Activated B cell treated with CpG ODN at 0.5 μM for 24 hours (primary cell): ENCODE data around the gene SYTL1. TPM values are rescaled to one million over a fixed set of nuclear protein-coding genes. Genes with fewer than 3 reads are reported as not detected.
A peak's percentile ranks its signal among the peaks of the same experiment; 100 is the strongest.

Experiments used
- ATAC-seq: fragments of 200-7000 bp; cut with Tn5 transposase; one replicate; pipeline ENCODE4 v1.10.0; 2021; ENCODE audit warnings: low read depth, mild to moderate bottlenecking, moderate library complexity
- CTCF ChIA-PET: fragments of 350-600 bp; sonication (Branson Sonifier 250); formaldehyde crosslinking; loops from one replicate; lab custom pipeline; 2021; ENCODE audit warnings: antibody characterized with exemption; lab: Charles Lee
- POLR2A ChIA-PET: fragments of 350-600 bp; sonication (Branson Sonifier 250); formaldehyde crosslinking; loops from one replicate; lab custom pipeline; 2021; ENCODE audit warnings: antibody characterized with exemption; lab: Charles Lee
- DNase-seq: peaks from one replicate; pipeline ENCODE4 v3.0.0; 2022
- H3K27ac Mint-ChIP-seq: one replicate; pipeline ENCODE4 v1.8.0; 2020; ENCODE audit warnings: mixed read lengths
- H3K27me3 Mint-ChIP-seq: one replicate; pipeline ENCODE4 v1.8.0; 2021; ENCODE audit warnings: mixed read lengths
- H3K36me3 Mint-ChIP-seq: one replicate; pipeline ENCODE4 v1.8.0; 2021; ENCODE audit warnings: low read depth, mixed read lengths
- H3K4me1 Mint-ChIP-seq: one replicate; pipeline ENCODE4 v1.8.0; 2021; ENCODE audit warnings: mixed read lengths
- H3K4me3 Mint-ChIP-seq: one replicate; pipeline ENCODE4 v1.8.0; 2020; ENCODE audit warnings: mild to moderate bottlenecking, mixed read lengths
- H3K9me3 Mint-ChIP-seq: one replicate; pipeline ENCODE4 v1.8.0; 2020; ENCODE audit warnings: mixed read lengths
- intact Hi-C: fragments of 100-400 bp; cut with micrococcal nuclease; formaldehyde crosslinking; loops from one replicate; pipeline ENCODE4 v1.15.1; 2024
- total RNA-seq: library from RNA; stranded (reverse); gene quantifications from 2 replicates; pipeline ENCODE4 v1.2.3, GENCODE V29; 2022
- TF ChIP-seq, protein P1 (sequence below): fragments of 200-600 bp; IDR thresholded peaks from one replicate; pipeline ENCODE4 v1.8.0; 2022; ENCODE audit warnings: antibody characterized with exemption, mild to moderate bottlenecking

SYTL1 gene
- total RNA-seq, 1 donor from 2014 or later: 76.0 TPM

DNA sequence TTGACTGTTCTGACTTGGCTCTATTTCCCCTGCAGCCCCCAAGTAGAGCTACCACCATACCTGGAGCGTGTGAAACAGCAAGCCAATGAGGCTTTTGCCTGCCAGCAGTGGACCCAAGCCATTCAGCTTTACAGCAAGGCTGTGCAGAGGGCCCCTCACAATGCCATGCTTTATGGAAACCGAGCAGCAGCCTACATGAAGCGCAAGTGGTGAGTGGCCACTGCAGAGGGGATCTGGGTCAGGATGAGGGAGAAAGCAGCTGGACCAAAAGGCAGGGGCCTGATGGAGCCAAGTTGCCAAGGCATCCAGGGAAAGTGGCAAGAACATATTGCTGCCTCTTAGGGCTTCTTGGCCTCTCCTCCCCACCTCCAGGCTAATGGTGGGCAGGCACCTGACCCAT lies 43.9 kb upstream of the SYTL1 start:
- no peaks in the 10 kb centered on the region for H3K9me3 Mint-ChIP-seq
- H3K4me1 Mint-ChIP-seq: peaks cover 3% of the 10 kb centered on the region
- TF ChIP-seq, protein P1, sequence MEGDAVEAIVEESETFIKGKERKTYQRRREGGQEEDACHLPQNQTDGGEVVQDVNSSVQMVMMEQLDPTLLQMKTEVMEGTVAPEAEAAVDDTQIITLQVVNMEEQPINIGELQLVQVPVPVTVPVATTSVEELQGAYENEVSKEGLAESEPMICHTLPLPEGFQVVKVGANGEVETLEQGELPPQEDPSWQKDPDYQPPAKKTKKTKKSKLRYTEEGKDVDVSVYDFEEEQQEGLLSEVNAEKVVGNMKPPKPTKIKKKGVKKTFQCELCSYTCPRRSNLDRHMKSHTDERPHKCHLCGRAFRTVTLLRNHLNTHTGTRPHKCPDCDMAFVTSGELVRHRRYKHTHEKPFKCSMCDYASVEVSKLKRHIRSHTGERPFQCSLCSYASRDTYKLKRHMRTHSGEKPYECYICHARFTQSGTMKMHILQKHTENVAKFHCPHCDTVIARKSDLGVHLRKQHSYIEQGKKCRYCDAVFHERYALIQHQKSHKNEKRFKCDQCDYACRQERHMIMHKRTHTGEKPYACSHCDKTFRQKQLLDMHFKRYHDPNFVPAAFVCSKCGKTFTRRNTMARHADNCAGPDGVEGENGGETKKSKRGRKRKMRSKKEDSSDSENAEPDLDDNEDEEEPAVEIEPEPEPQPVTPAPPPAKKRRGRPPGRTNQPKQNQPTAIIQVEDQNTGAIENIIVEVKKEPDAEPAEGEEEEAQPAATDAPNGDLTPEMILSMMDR: no peak
- no peak for ATAC-seq
- H3K27ac Mint-ChIP-seq: no peak overlapping the region
- no peaks in the 10 kb centered on the region for H3K27me3 Mint-ChIP-seq
- no peak for DNase-seq
- intact Hi-C loops: no loop called here
- H3K4me3 Mint-ChIP-seq: no peak overlapping the region
- H3K36me3 Mint-ChIP-seq: peaks cover 80% of the 10 kb centered on the region
- ChIA-PET CTCF (interaction anchor here (0.8 to 10.7 kb wide), 14 partner anchors 9 to 374 kb away, joined by 3 to 208 read pairs (median 12); partner anchors contain the start of genes AHDC1, CD164L2 and GPR3), POLR2A (interaction anchor here (3.3 kb wide), 1 partner anchor 97 kb away, joined by 11 read pairs; no protein-coding TSS in a partner anchor)

DNA sequence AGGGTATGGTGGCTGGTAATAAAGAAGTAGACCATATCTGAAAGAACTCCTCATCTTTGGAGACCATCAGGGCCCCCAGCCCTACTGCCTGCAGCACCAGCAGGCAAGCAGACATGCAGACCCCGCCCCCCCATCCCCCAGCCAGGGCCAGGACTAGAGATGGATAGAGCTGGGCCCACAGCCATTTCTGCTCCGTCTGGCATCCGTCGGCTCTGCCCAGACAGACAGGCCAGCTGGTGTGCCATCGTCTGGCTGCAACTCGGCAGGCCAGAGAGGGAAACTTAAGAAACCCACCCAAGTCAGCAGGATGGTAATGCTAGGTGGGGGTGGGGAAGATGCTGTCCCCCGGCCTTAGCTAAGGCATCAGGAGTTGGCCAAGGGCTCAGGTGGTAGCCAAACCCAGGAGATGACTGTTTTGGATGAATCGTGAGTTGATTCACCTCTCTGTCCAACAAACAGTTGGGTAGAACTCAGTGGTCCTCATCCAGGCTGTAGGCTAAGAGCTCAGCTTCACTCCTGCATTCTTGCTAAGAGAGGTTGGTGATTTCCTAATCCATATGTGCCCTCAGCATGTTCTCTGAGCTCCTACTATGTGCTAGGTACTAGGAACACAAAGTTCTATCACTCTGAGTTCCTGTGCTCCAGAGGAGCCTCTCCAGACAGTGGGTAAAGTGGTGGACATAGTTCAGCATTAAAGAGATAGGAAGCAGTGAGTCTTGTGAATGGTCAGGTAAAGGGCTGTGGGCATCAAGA lies 43.0 kb upstream of the SYTL1 start:
- H3K36me3 Mint-ChIP-seq: peaks cover 83% of the 10 kb centered on the region

GRCh38 chr1:27299385-27300271 lies 42.2 kb upstream of the SYTL1 start:
- Mint-ChIP-seq H3K27ac (no peak overlapping the region), H3K9me3 (no peaks in the 10 kb centered on the region), H3K4me3 (no peak overlapping the region), H3K36me3 (peaks cover 82% of the 10 kb centered on the region), H3K27me3 (no peaks in the 10 kb centered on the region), H3K4me1 (peaks cover 3% of the 10 kb centered on the region)
- POLR2A ChIA-PET: interaction anchor here (1.3 to 3.3 kb wide), 3 partner anchors 42 to 97 kb away, joined by 3 to 11 read pairs (median 4); partner anchors contain the start of gene SYTL1
- CTCF ChIA-PET: interaction anchor here (0.7 to 10.7 kb wide), 17 partner anchors 14 to 372 kb away, joined by 3 to 208 read pairs (median 9); partner anchors contain the start of genes AHDC1, CD164L2, GPR3 and IFI6
- TF ChIP-seq, protein P1: no peak
- no peak for DNase-seq
- intact Hi-C loops: loop anchor here (1.0 kb wide), 1 partner anchor 364 kb away; no protein-coding TSS in a partner anchor
- ATAC-seq: no peak

More for the DNA sequence above, 43.0 kb upstream of the SYTL1 start:
- intact Hi-C loops: no loop called here
- no peaks in the 10 kb centered on the region for H3K9me3 Mint-ChIP-seq
- H3K4me1 Mint-ChIP-seq: peaks cover 3% of the 10 kb centered on the region
- ATAC-seq (no peak), DNase-seq (no peak)
- H3K4me3 Mint-ChIP-seq: no peak overlapping the region
- TF ChIP-seq, protein P1: no peak
- no peaks in the 10 kb centered on the region for H3K27me3 Mint-ChIP-seq
- POLR2A ChIA-PET: interaction anchor here (0.5 to 3.3 kb wide), 2 partner anchors 96 to 108 kb away, joined by 8 to 11 read pairs; no protein-coding TSS in a partner anchor
- CTCF ChIA-PET: interaction anchor here (0.7 to 10.7 kb wide), 11 partner anchors 14 to 375 kb away, joined by 3 to 208 read pairs (median 19); partner anchors contain the start of genes AHDC1, CD164L2 and GPR3
- H3K27ac Mint-ChIP-seq: no peak overlapping the region

DNA sequence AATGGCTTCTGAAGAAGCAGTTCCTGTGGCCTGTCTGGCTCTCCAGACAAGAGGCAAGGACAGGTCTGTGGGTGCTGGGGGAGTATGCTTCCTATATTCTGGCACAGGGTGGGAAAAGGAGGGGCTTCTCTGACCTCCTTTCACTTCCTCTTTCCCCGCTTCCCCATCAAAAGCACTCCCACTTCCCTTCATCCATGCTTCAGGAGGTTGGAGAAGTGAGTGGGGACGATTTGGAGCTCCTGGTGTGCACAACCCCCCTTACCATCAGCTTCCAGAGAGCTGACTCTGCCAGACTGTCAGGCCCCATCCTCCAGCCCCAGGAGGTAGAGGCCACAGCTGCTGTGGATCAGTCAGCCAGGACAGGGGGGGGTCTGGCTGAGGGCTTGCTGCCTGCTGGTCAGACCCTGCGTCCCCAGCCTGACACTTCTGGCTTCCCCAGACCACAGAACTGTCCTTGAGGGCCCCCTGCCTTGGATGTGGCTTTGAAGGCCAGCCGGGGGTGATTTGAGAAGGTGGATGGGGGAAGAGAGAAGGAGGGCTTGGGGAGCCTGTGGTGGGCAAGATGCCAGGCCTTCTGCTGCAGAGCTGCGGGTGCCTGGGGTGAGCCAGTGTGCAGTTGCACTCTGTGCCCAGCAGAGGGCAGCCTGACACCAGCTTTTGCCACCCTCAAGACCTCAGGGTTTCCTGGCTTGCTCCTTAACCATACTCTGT lies 41.3 kb upstream of the SYTL1 start:
- DNase-seq: peak; percentile 72
- H3K4me1 Mint-ChIP-seq: peaks cover 3% of the 10 kb centered on the region
- H3K27ac Mint-ChIP-seq: no peak overlapping the region

More for the DNA sequence above, 41.3 kb upstream of the SYTL1 start:
- TF ChIP-seq, protein P1: peak; percentile 99
- Mint-ChIP-seq H3K27me3 (no peaks in the 10 kb centered on the region), H3K4me3 (no peak overlapping the region), H3K9me3 (no peaks in the 10 kb centered on the region), H3K36me3 (peaks cover 81% of the 10 kb centered on the region)
- intact Hi-C loops: loop anchor here (1.0 kb wide), 5 partner anchors 57 to 363 kb away; no protein-coding TSS in a partner anchor
- POLR2A ChIA-PET: interaction anchor here (0.6 to 1.4 kb wide), 7 partner anchors 41 to 367 kb away, joined by 3 to 6 read pairs (median 3); partner anchors contain the start of gene SYTL1
- CTCF ChIA-PET: interaction anchor here (0.7 to 10.7 kb wide), 28 partner anchors 8 to 371 kb away, joined by 3 to 208 read pairs (median 4); partner anchors contain the start of genes AHDC1, CD164L2, GPR3 and IFI6
- peak; percentile 90 for ATAC-seq
